ENCODE measurements around the gene ATOH1. TPM values are rescaled to one million over a fixed set of nuclear protein-coding genes. Genes with fewer than 3 reads are reported as not detected.

ATOH1 gene
- total RNA-seq, 1 experiment from 2014 or later: not detected

- Histone ChIP-seq H3K27me3 (replicated peaks; ENCODE audit: insufficient read depth, low read depth, low read length, poor library complexity) (peaks cover 75% of the 10 kb centered on the region), H3K9me3 (ENCODE audit: low read depth, low read length, poor library complexity, severe bottlenecking) (no peaks in the 10 kb centered on the region), H3K4me3 (ENCODE audit: low read depth, low read length, poor library complexity, severe bottlenecking) (no peak overlapping the region), H3K36me3 (ENCODE audit: insufficient read depth, low read length, poor library complexity, severe bottlenecking) (no peaks in the 10 kb centered on the region), H3K4me1 (ENCODE audit: insufficient read depth, low read length, poor library complexity, severe bottlenecking) (no peaks in the 10 kb centered on the region), H3K27ac (ENCODE audit: low read depth, low read length, poor library complexity, severe bottlenecking) (no peak overlapping the region)
- TF ChIP-seq CTCF (conservative IDR thresholded peaks at IDR 0.05; ENCODE audit: low read depth, low read length) (no peak), EZH2 (IDR thresholded peaks at IDR 0.05; ENCODE audit: borderline replicate concordance, low read depth, low read length, poor library complexity, severe bottlenecking) (no peak)
- BruUV-seq (replicated peaks): no TSS peak
- no peak for DNase-seq (ENCODE audit: low spot score)
- intact Hi-C loops (cut with micrococcal nuclease; ENCODE audit: unreplicated experiment): no loop called here
- ChIA-PET CTCF (no interaction called here), POLR2A (ENCODE audit: low non-redundant PET) (interaction anchor here (0.7 kb wide), 1 partner anchor 990 kb away, joined by 3 read pairs; no protein-coding TSS in a partner anchor)
Observed at GRCh38 chr4:93834249-93835066, 5.9 kb downstream of the ATOH1 start.

- H3K9me3 ChIP-seq (ENCODE audit: low read depth, low read length, poor library complexity, severe bottlenecking): no peaks in the 10 kb centered on the region
- ChIA-PET CTCF (no interaction called here), POLR2A (ENCODE audit: low non-redundant PET) (no interaction called here)
- TF ChIP-seq CTCF (conservative IDR thresholded peaks at IDR 0.05; ENCODE audit: low read depth, low read length) (no peak), EZH2 (IDR thresholded peaks at IDR 0.05; ENCODE audit: borderline replicate concordance, low read depth, low read length, poor library complexity, severe bottlenecking) (no peak)
- BruUV-seq (replicated peaks): no TSS peak
- H3K27ac ChIP-seq (ENCODE audit: low read depth, low read length, poor library complexity, severe bottlenecking): no peak overlapping the region
- no peaks in the 10 kb centered on the region for H3K36me3 ChIP-seq (ENCODE audit: insufficient read depth, low read length, poor library complexity, severe bottlenecking)
- peaks cover 63% of the 10 kb centered on the region for H3K27me3 ChIP-seq (replicated peaks; ENCODE audit: insufficient read depth, low read depth, low read length, poor library complexity)
- no peak for DNase-seq (ENCODE audit: low spot score)
- intact Hi-C loops (cut with micrococcal nuclease; ENCODE audit: unreplicated experiment): no loop called here
- no peaks in the 10 kb centered on the region for H3K4me1 ChIP-seq (ENCODE audit: insufficient read depth, low read length, poor library complexity, severe bottlenecking)
- no peak overlapping the region for H3K4me3 ChIP-seq (ENCODE audit: low read depth, low read length, poor library complexity, severe bottlenecking)
Observed at GRCh38 chr4:93835929-93836328, 7.4 kb downstream of the ATOH1 start.

- no peak for DNase-seq (ENCODE audit: low spot score)
- BruUV-seq (replicated peaks): no TSS peak
- Histone ChIP-seq H3K36me3 (ENCODE audit: insufficient read depth, low read length, poor library complexity, severe bottlenecking) (no peaks in the 10 kb centered on the region), H3K9me3 (ENCODE audit: low read depth, low read length, poor library complexity, severe bottlenecking) (no peaks in the 10 kb centered on the region), H3K27ac (ENCODE audit: low read depth, low read length, poor library complexity, severe bottlenecking) (no peak overlapping the region), H3K27me3 (replicated peaks; ENCODE audit: insufficient read depth, low read depth, low read length, poor library complexity) (peaks cover 26% of the 10 kb centered on the region), H3K4me3 (ENCODE audit: low read depth, low read length, poor library complexity, severe bottlenecking) (no peak overlapping the region), H3K4me1 (ENCODE audit: insufficient read depth, low read length, poor library complexity, severe bottlenecking) (no peaks in the 10 kb centered on the region)
- ChIA-PET POLR2A (ENCODE audit: low non-redundant PET) (no interaction called here), CTCF (no interaction called here)
- TF ChIP-seq CTCF (conservative IDR thresholded peaks at IDR 0.05; ENCODE audit: low read depth, low read length) (no peak), EZH2 (IDR thresholded peaks at IDR 0.05; ENCODE audit: borderline replicate concordance, low read depth, low read length, poor library complexity, severe bottlenecking) (no peak)
- intact Hi-C loops (cut with micrococcal nuclease; ENCODE audit: unreplicated experiment): no loop called here
Observed at GRCh38 chr4:93839704-93840103, 11.2 kb downstream of the ATOH1 start.

All from A673 (cell line).